Mesenchymal stem cell (in vitro differentiated cells and primary cell): ENCODE measurements around the gene KIF25.

Experiments
- DNase-seq: peaks from one replicate; pipeline ENCODE4 v3.0.0-alpha.2; 2013
- H2AFZ ChIP-seq: one replicate; pipeline ENCODE4 v1.6.1; 2013; ENCODE audit warnings: low read depth, mild to moderate bottlenecking, control low read depth, inconsistent platforms, low read length, moderate library complexity
- H2AK5ac ChIP-seq: 2 replicates; pipeline ENCODE4 v1.6.1; 2013; ENCODE audit warnings: low read length, moderate library complexity, mild to moderate bottlenecking, inconsistent platforms; ENCODE audit not compliant: severe bottlenecking
- H2BK120ac ChIP-seq: one replicate; pipeline ENCODE4 v1.6.1; 2013; ENCODE audit warnings: low read depth, mild to moderate bottlenecking, inconsistent platforms, low read length, moderate library complexity
- H2BK12ac ChIP-seq, 2 experiments: one replicate each; pipeline ENCODE4 v1.6.1; 2013; ENCODE audit warnings: inconsistent platforms in 2 of 2, low read length in 2 of 2, mild to moderate bottlenecking in 2 of 2, moderate library complexity in 2 of 2, control low read depth in 1 of 2
- H2BK15ac ChIP-seq: one replicate; pipeline ENCODE4 v1.6.1; 2013; ENCODE audit warnings: mild to moderate bottlenecking, low read depth, inconsistent platforms; ENCODE audit not compliant: poor library complexity, severe bottlenecking
- H2BK5ac ChIP-seq: 2 replicates; pipeline ENCODE4 v1.6.1; 2013; ENCODE audit warnings: low read depth, mild to moderate bottlenecking, low read length, control low read depth, inconsistent platforms; ENCODE audit not compliant: poor library complexity, severe bottlenecking
- H3K14ac ChIP-seq, 2 experiments: one replicate each; pipeline ENCODE4 v1.6.1; 2013; ENCODE audit warnings: inconsistent platforms in 2 of 2, low read length in 2 of 2, control low read depth in 1 of 2, mild to moderate bottlenecking in 1 of 2, moderate library complexity in 1 of 2
- H3K18ac ChIP-seq, 2 experiments: one replicate each; pipeline ENCODE4 v1.6.1; 2013; ENCODE audit warnings: inconsistent platforms in 2 of 2, low read length in 2 of 2, control low read depth in 1 of 2, low read depth in 1 of 2, mild to moderate bottlenecking in 1 of 2
- H3K23ac ChIP-seq, 2 experiments: one replicate each; pipeline ENCODE4 v1.6.1; 2013; ENCODE audit warnings: inconsistent platforms in 2 of 2, low read length in 2 of 2, mild to moderate bottlenecking in 2 of 2, moderate library complexity in 2 of 2, control low read depth in 1 of 2
- H3K27ac ChIP-seq: 2 replicates; pipeline ENCODE4 v1.5.1; 2013; ENCODE audit warnings: mild to moderate bottlenecking, moderate library complexity, low read length, control low read depth, inconsistent platforms; ENCODE audit not compliant: poor library complexity, severe bottlenecking
- H3K27me3 ChIP-seq, 2 experiments: 2 replicates each; pipeline versions ENCODE4 v1.6.1 to v1.7.0; 2013; ENCODE audit warnings: low read length in 2 of 2, mild to moderate bottlenecking in 2 of 2, moderate library complexity in 2 of 2, control low read depth in 1 of 2, inconsistent platforms in 1 of 2; ENCODE audit not compliant: control insufficient read depth in 1 of 2, insufficient read depth in 1 of 2
- H3K36me3 ChIP-seq, 2 experiments: 2 replicates each; pipeline versions ENCODE4 v1.6.1 to v1.7.0; 2013; ENCODE audit warnings: low read length in 2 of 2, control low read depth in 1 of 2, inconsistent platforms in 1 of 2, low read depth in 1 of 2, mild to moderate bottlenecking in 1 of 2; ENCODE audit not compliant: insufficient read depth in 2 of 2, control insufficient read depth in 1 of 2
- H3K4ac ChIP-seq, 2 experiments: one replicate each; pipeline ENCODE4 v1.6.1; 2013; ENCODE audit warnings: inconsistent platforms in 2 of 2, low read length in 2 of 2, mild to moderate bottlenecking in 2 of 2, moderate library complexity in 2 of 2, control low read depth in 1 of 2, low read depth in 1 of 2
- H3K4me1 ChIP-seq: 2 replicates; pipeline ENCODE4 v1.6.1; 2013; ENCODE audit warnings: low read depth, low read length, control low read depth; ENCODE audit not compliant: control insufficient read depth, insufficient read depth
- H3K4me2 ChIP-seq: 2 replicates; pipeline ENCODE4 v1.6.1; 2013; ENCODE audit warnings: low read length, mild to moderate bottlenecking, inconsistent platforms; ENCODE audit not compliant: poor library complexity, severe bottlenecking
- H3K4me3 ChIP-seq, 2 experiments: 2 replicates each; pipeline versions ENCODE4 v1.5.1 to v1.7.0; 2013; ENCODE audit warnings: low read length in 2 of 2, mild to moderate bottlenecking in 2 of 2, control low read depth in 1 of 2, low read depth in 1 of 2; ENCODE audit not compliant: insufficient read depth in 1 of 2
- H3K79me1 ChIP-seq: replicated peaks from 2 replicates; pipeline ENCODE4 v1.6.1; 2013; ENCODE audit warnings: mild to moderate bottlenecking, control low read depth, low read length, inconsistent platforms; ENCODE audit not compliant: poor library complexity, severe bottlenecking
- H3K9ac ChIP-seq: 2 replicates; pipeline ENCODE4 v1.7.0; 2013; ENCODE audit warnings: mild to moderate bottlenecking, low read length, moderate library complexity
- H3K9me3 ChIP-seq: 2 replicates; pipeline ENCODE4 v1.7.0; 2013; ENCODE audit warnings: mild to moderate bottlenecking, low read length; ENCODE audit not compliant: control insufficient read depth
- H4K8ac ChIP-seq: one replicate; pipeline ENCODE4 v1.6.1; 2013; ENCODE audit warnings: inconsistent platforms, mild to moderate bottlenecking, low read length, moderate library complexity
- H4K91ac ChIP-seq: one replicate; pipeline ENCODE4 v1.6.1; 2013; ENCODE audit warnings: mild to moderate bottlenecking, low read length, inconsistent platforms
- WGBS: methylation state at CpG from one replicate; pipeline ENCODE4 v1.1.7; 2013; ENCODE audit warnings: mixed read lengths; 5-methylcytosine and 5-hydroxymethylcytosine counted together

Gene KIF25

GRCh38 chr6:168078175-168078942 is 80.9 kb downstream of the KIF25 start:
- Histone ChIP-seq H3K4me2 (no peak overlapping the region), H3K36me3 (no peaks in the 10 kb centered on the region), H3K23ac (no peak overlapping the region), H2AK5ac (no peak overlapping the region), H3K18ac (no peak overlapping the region), H2BK15ac (no peak overlapping the region), H2AFZ (no peak overlapping the region), H4K8ac (peak overlapping the region; percentile 12), H3K9ac (no peak overlapping the region), H3K79me1 (no peaks in the 10 kb centered on the region), H3K4ac (no peak overlapping the region), H3K27me3 (peaks cover 34% of the 10 kb centered on the region in 2 experiments), H3K27ac (no peak overlapping the region), H2BK120ac (no peak overlapping the region), H4K91ac (no peak overlapping the region), H3K9me3 (no peaks in the 10 kb centered on the region), H3K14ac (no peak overlapping the region), H3K4me3 (no peak overlapping the region), H2BK12ac (no peak overlapping the region), H3K4me1 (peaks cover 23% of the 10 kb centered on the region), H2BK5ac (no peak overlapping the region)
- WGBS: 67% methylated on average over 19 of the region's 21 CpGs
- no peak for DNase-seq

GRCh38 chr6:168078943-168079405 is 81.5 kb downstream of the KIF25 start, which contains the start of gene FRMD1:
Gene FRMD1, minus strand, starts transcription at chr6:168079212. Its CDS starts 118 bp downstream, at chr6:168079094.
- H3K36me3 ChIP-seq: no peaks in the 10 kb centered on the region
- 86% methylated on average over 21 of the region's 21 CpGs for WGBS
- peak within 1 kb of the TSS; percentile 4 for H2BK15ac ChIP-seq
- no peak within 1 kb of the TSS for H3K9ac ChIP-seq
- H3K9me3 ChIP-seq: no peaks in the 10 kb centered on the region
- H3K4me3 ChIP-seq: no peak within 1 kb of the TSS
- H3K4ac ChIP-seq: no peak within 1 kb of the TSS
- H3K27ac ChIP-seq: no peak within 1 kb of the TSS
- no peak within 1 kb of the TSS for H2BK12ac ChIP-seq
- H3K4me1 ChIP-seq: peaks cover 24% of the 10 kb centered on the region
- H3K4me2 ChIP-seq: no peak within 1 kb of the TSS
- H2BK120ac ChIP-seq: no peak within 1 kb of the TSS
- H2BK5ac ChIP-seq: no peak within 1 kb of the TSS
- H3K79me1 ChIP-seq: no peaks in the 10 kb centered on the region
- peak within 1 kb of the TSS; percentile 12 for H4K8ac ChIP-seq
- no peak within 1 kb of the TSS for H3K23ac ChIP-seq
- DNase-seq: no peak
- H4K91ac ChIP-seq: no peak within 1 kb of the TSS
- H3K14ac ChIP-seq: peak within 1 kb of the TSS in 1 of 2 experiments; percentile 11
- no peak within 1 kb of the TSS for H2AK5ac ChIP-seq
- H2AFZ ChIP-seq: no peak within 1 kb of the TSS
- peaks cover 35% of the 10 kb centered on the region in 2 experiments for H3K27me3 ChIP-seq
- H3K18ac ChIP-seq: peak within 1 kb of the TSS in 1 of 2 experiments; percentile 11

GRCh38 chr6:168080393-168081077 is 83.1 kb downstream of the KIF25 start:
- no peak overlapping the region for H3K23ac ChIP-seq

GRCh38 chr6:168081858-168082546 is 84.5 kb downstream of the KIF25 start:
- H3K23ac ChIP-seq: no peak overlapping the region
- no peak overlapping the region for H3K9ac ChIP-seq
- no peak overlapping the region for H3K4me2 ChIP-seq
- H2BK5ac ChIP-seq: no peak overlapping the region
- no peak overlapping the region for H3K18ac ChIP-seq
- H3K4me1 ChIP-seq: peaks cover 30% of the 10 kb centered on the region
- no peak overlapping the region for H2BK120ac ChIP-seq
- no peak overlapping the region for H4K91ac ChIP-seq
- H2BK12ac ChIP-seq: no peak overlapping the region
- H2BK15ac ChIP-seq: no peak overlapping the region
- H3K79me1 ChIP-seq: no peaks in the 10 kb centered on the region
- no peak overlapping the region for H4K8ac ChIP-seq
- DNase-seq: no peak
- no peak overlapping the region for H3K14ac ChIP-seq
- no peaks in the 10 kb centered on the region for H3K36me3 ChIP-seq
- no peaks in the 10 kb centered on the region for H3K9me3 ChIP-seq
- no peak overlapping the region for H2AFZ ChIP-seq
- no peak overlapping the region for H3K4me3 ChIP-seq
- 91% methylated on average over 25 of the region's 26 CpGs for WGBS
- no peak overlapping the region for H3K27ac ChIP-seq
- peaks cover 38 to 45% of the 10 kb centered on the region in 2 experiments for H3K27me3 ChIP-seq
- no peak overlapping the region for H2AK5ac ChIP-seq
- no peak overlapping the region for H3K4ac ChIP-seq

More at GRCh38 chr6:168080393-168081077, 83.1 kb downstream of the KIF25 start:
- Histone ChIP-seq H4K91ac (no peak overlapping the region), H4K8ac (no peak overlapping the region), H2AK5ac (no peak overlapping the region), H3K4me1 (peaks cover 24% of the 10 kb centered on the region), H3K79me1 (no peaks in the 10 kb centered on the region), H3K27me3 (peaks cover 37 to 48% of the 10 kb centered on the region in 2 experiments), H3K4me3 (no peak overlapping the region), H3K18ac (no peak overlapping the region), H3K4me2 (no peak overlapping the region), H3K9ac (no peak overlapping the region), H2BK15ac (no peak overlapping the region), H3K9me3 (no peaks in the 10 kb centered on the region), H3K4ac (no peak overlapping the region), H3K14ac (no peak overlapping the region), H3K27ac (no peak overlapping the region), H3K36me3 (no peaks in the 10 kb centered on the region), H2BK12ac (no peak overlapping the region), H2BK120ac (no peak overlapping the region), H2AFZ (no peak overlapping the region), H2BK5ac (no peak overlapping the region)
- 87% methylated on average over 21 of the region's 24 CpGs for WGBS
- DNase-seq: no peak
